NCI-H2107 (cell line): ENCODE measurements around the gene KCNH1.
A peak's percentile ranks its signal among the peaks of the same experiment; 100 is the strongest.
"Not testable (repeated sequence)": the region's sequence is repeated elsewhere in the genome, so short reads cannot be mapped to it uniquely, and the experiment has no call there.

Experiments used
- DNase-seq: peaks from one replicate; lab custom pipeline; 2025; lab: John Stamatoyannopoulos, UW

The KCNH1 gene

DNA sequence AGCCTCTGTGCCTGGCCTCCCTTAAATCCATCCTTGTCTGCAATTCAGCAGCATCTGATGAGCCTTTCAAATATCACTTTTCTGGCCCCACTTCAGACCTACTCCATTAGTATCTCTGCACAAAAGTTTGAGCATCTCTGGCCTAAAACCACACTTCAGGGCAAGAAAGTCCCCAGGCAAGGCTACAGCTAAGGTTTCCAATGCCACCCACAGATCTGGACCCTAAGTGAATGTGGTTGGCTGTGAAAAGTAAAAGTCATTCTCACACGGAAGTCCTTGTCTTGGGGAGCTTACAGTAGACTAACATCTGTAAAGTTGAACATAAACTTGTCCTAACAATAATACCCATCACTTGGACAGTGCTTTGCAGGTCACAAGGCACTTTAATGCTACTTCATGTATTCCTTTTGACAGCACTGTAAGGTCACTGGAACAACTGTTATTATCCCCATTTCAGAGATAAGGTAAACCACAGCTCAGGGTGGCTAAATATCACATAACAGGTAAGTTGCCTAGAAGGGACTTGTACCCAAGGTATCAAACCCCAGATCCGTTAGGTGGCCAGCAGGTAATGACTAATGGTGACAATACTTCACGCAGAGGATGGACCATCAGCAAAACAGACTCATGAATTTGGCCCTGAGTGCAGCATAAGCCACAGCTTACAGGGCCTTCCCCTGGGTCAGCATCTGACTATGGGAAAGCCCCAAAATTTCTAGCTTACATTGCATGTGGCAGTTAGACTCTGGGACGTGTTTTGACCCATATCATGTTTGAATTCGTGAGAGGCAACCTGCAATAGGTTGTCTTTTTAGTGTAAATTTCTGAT, 449.3 kb downstream of the KCNH1 start:
- no peak for DNase-seq

DNA sequence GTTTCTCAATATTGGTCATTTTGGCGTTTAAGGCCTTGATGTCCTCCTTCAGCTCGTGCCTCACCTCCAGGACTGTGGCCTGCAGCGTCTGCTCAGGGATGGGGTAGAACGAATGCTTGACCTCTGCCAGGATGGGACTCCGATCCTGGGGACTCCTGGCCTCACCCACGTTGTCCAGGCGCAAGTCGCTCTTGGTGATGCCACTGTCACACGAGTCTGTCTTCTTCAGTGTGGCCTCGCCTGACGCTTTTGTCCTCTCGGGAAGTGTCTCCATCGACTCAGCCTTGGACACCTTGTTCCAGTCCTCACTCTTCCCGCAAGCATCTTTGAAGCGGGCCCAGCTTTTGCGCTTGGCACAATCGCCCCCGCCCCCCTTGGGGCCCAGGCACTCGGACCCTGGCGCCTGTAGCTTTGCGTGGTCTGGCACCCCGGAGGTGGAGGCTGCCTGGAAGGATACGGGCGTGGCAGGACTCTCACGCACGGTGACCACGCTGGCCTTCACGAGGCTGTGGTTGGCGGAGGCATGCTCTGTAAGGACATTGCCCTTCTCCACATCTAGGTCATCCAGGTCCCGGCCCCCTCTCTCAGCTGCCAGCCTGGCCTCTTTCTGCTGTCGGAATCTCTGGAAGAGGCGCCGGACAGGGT, 450.4 kb downstream of the KCNH1 start:
- no peak for DNase-seq

DNA sequence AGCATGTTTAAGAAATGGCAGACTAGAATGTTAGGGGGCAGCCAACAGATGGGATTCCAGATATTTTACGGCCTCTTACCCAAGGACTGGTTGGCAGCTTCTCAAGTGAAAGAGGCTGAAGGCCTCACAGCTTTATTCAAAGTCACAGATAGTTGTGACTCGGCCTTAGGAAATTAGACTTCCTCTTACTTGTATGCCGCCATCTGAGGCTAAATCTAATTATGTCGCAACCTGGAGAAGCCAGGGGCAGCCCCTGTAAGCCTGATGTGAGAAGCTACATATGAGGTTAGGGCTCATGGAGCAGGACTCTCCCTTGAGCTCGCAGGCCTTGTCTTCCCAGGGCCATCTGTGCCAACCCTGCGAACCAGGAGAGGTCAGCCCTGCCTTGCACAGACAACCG, 452.8 kb downstream of the KCNH1 start:
- no peak for DNase-seq

DNA sequence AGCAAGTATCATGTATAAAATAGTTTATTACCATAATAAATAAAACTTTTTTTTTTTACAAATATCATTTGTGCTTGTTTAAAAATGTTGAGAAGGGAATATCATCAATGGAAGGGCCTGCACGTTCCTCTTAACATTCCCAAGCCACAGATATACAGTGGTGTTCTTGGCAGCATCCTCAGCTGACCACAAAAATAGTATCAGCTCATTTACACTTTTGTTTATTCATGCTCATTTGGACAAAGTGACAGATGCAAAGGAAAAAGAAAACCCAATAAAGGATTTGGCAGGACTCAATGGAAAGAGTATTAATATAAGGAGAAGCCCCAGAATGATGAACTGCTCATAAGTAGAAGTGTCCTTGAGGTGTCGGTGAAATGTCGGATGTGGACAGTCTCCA, 455.6 kb downstream of the KCNH1 start:
- no peak for DNase-seq

DNA sequence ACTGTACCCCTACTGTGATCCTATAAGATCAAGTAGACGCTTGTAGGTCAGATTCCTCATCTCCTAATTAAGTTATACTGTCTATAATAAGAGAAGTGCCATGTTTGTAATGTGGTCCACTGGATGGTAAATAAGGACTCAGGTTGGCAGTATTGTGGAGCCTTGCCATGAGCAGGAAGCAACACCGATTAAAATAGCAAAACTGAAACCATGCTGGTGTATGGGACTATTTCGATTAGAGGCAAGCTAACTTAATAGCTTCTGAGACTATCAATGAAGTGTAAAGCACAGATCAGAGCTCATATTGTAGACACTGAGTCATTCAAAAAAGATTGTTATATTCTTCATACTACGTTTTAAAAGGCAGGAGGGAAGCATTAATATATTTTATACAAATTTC, 456.4 kb downstream of the KCNH1 start:
- no peak for DNase-seq

DNA sequence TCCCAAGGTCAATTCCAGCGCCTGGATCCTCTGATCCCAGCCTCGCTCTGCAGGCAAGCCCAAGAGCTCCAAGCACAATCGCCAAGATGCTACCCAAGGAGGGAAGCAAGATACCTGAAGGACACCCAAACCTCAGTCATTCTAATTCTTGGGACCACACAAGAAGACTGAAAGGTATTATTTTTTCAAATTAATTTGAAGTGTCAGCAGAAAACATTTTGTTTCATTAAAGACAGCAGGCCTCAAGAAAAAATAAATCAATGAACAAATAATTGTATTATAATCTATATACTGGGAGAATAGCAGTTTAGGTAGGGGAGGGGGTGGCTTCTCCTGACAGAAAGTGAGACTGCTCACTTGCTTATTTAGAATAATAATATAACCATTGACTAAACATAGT, 457.4 kb downstream of the KCNH1 start:
- DNase-seq = no peak

DNA sequence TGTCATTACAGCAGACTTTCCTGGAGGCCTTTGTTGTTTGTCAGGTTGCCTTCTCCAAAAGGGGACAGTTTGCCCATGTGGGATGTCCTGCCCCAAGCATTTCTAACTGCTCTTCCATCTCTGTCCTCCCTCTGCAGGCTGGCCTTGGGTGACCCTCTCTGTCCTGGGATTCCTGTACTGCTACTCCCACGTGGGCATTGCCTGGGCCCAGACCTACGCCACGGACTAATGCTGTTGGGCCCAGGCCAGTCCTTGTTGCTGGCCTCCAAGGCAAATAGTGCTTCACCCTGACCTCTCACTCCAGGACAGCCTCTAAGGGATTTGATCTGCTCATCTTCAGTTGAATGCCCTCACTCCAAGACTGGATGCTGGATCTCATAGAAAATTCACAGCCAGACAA, 459.8 kb downstream of the KCNH1 start:
- no peak for DNase-seq

DNA sequence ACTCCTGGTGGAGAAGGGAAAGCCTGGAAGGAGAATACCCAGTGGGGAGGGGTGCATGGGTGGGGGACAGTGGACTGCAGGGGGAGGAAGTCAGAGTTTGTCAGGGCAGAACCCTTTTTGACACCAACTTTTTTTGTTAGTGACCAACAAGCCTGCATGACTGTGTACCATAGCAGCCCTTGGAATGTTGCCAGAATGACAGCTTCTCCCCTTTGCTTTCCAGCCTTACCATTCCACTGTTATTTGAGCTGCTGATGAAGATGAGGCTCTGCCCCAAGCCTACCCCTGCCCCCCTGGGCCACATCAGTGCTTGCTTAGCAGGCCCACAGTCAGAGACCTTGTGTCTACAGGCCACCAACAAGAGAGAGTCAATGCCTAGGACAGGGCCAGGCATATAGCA, 464.0 kb downstream of the KCNH1 start:
- no peak for DNase-seq

DNA sequence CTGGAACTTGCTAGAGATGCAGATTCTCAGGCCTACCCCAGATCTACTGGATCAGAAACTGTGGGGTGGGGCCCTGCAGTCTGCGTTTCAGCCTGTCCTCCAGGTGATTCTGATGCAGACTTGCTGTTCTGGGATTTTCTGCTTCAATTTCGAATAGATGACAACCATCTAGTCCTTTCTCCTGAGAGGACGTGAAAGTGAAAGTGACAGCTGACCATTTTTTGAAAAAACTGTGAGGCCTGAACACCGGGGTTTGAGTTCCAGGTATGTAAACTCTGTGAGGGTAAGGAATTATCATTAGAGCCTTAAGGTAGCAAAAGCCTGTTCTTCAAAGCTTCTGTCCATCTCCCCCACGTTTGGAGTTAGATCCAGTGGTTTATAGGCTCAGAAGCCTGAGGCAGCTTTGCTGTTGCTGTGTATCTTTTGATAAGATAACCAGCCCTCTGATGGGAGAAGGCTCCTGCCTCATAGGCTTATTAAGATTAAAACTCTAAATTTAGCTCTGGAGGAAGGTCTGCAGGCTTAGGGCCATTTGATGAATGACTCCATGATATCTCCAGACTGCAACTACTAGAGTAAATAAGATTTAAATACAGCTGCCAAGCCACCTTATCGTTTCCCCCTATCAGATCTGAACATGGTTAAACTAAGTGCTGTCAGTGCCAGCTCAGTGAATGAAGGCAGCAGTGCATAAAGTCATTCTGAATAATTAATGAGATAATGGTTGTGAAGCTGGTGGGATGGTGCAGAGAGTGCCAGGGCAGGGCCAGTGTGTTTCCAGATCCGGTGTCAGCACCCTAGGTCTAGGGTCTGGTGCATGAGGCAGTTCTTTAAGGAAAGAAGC, 470.0 kb downstream of the KCNH1 start:
- peak; percentile 35 for DNase-seq

DNA sequence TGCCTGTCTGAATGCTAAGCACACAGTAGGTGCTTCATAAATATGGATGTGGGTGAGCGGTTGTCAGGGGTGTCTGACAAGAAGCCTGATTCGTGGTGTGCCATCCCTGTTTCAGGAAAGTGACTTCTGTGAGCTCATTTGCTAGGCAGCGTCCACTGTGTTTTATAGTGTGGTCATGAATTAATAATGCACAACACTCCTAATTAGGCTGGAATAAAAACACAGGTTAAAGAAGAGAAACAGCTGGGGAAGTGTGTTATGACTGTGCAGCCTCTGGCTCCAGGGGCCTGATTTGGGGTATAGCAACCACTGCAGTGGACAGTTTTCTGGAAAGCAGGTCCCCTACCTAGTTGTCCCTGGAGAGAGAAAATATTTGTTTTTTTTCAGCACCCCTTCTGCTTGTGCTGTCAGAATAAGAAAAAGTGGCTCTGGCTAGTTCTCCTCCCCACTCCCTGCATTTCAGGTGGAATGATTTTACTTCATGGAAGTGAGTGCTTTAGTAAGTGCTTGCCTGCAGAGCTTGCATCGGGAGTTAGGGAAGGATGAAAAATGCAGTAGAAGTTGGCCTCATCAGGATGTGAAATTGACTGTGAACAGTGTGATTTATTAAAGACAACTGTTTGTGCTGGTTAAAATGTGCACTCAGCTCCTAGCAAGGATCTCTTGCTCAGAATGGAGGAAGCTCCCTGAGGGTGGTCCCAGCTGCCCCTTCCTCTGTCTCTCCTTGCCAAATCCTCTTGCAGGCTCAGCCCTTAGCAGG, 471.5 kb downstream of the KCNH1 start:
- DNase-seq = no peak

DNA sequence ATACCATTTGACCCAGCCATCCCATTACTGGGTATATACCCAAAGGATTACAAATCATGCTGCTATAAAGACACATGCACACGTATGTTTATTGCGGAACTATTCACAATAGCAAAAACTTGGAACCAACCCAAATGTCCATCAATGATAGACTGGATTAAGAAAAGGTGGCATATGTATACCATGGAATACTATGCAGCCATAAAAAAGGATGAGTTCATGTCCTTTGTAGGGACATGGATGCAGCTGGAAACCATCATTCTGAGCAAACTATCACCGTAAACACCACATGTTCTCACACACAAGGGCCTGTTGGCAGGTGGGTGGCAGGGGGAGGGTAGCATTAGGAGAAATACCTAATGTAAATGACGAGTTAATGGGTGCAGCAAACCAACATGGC, 472.4 kb downstream of the KCNH1 start:
- DNase-seq = not testable (repeated sequence)

DNA sequence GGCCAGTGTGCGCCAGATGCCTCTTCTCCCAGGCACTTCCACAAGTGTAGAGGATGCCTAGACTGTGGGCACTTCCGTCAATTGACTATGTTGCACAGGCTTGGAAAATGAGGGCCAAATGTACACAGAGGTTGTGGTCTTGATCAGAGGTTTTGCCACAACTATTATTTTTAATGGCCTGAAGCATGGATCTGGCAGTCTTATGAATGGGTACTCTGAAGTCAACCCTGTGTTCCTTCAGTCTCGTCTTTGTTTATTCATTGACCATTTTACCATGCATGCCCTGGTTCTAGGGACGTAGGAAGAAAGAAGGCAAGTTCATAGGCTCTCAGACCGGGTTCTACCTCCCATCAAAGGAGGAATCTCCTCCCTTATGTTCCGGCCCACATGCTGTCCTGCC, 476.1 kb downstream of the KCNH1 start:
- DNase-seq = no peak

DNA sequence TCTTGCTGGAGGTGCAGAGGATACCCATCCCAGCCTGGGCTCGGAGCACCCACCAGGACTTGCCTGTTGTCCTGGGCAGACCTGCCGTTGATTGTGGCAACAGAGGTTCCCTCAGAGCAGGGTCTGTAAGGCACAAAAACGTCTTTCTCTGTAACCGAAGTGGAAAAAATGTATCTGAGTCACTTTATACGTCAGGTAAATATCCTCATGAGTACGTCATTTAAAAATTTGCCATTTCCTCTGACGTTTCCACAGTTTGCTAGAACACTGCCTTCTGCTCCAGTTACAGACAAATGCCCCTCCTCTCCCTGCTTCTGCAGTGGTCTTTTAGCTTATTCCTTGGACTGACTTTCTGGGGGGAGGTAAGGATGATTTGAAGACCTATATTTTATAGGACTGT, 478.4 kb downstream of the KCNH1 start:
- DNase-seq = no peak

DNA sequence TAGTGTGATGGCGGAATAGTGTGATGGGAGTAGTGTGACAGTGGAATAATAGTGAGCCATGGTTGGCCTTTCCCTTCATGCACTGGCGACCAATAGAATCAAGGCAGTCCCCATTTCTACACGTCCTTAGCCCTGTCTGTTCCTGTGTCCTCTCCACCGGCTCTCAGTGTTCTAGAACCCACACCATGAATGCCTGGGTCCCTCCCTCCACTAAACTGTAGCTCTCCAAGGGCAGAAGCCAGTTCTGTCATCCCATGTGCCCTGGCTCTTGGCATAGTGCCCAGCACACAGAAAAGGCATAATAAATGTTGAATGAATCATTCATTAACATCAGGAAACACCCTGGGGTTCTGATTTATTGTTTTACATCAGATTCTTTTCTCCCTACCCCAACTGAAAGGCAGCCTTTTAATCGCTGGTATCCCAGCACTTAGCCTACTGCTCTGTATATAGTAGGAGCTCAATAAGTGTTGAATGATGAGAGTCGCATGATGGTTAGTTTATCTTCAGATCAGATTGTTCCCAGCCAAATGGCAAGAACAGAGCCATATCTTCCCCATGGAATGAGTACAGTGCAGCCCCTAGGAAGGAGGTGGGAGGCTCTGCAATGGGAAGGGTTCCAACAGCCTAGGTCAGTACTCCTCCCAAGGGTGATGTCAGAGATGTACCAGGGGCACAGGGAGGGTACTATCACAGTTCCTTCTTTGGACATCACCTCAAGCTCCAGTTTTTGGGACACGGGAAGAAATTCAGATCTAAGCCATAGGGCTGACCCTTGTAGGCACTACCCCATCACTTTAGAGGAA, 479.6 kb downstream of the KCNH1 start:
- DNase-seq = no peak

DNA sequence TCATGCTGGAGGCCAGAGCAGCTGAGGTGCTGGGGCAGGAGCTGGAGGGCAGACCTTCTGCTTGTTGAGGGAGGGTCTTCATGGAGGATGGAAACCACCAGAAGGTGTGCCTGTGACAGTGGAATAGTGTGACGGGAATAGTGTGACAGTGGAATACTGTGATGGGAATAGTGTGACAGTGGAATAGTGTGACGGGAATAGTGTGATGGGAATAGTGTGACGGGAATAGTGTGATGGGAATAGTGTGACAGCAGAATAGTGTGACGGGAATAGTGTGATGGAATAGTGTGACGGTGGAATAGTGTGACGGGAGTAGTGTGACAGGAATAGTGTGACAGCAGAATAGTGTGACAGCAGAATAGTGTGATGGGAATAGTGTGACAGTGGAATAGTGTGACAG, 480.2 kb downstream of the KCNH1 start:
- DNase-seq = no peak

DNA sequence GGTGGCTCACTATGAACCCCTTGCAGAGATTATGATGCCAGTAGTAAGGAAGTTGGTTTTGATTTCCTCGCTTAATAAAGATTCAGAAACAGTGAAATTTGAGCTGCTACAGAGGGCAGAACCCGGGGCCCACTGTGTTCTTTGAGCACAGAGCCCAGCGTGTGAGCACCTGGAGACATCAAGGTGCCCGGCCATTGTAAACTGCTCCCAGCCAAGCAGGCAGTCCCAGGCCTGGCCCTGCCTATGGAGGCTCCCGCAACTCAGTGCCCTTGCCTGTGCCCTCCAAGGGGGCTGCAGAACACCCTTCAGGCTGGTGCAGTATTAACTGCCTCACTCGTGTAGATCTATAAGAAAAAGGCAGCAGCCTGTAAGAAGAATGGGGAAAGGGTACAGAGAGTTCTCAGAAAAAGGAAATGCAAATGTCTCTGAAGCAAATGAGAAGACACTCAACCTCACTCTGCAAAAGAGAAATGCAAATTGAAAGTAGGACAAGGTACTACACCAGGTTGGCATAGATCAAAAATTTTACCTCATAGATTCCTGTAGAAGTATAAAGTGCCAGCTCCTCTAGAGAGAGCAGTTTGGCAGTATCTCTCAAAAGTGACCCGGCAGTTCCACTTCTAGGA, 481.5 kb downstream of the KCNH1 start:
- peak; percentile 2 for DNase-seq

DNA sequence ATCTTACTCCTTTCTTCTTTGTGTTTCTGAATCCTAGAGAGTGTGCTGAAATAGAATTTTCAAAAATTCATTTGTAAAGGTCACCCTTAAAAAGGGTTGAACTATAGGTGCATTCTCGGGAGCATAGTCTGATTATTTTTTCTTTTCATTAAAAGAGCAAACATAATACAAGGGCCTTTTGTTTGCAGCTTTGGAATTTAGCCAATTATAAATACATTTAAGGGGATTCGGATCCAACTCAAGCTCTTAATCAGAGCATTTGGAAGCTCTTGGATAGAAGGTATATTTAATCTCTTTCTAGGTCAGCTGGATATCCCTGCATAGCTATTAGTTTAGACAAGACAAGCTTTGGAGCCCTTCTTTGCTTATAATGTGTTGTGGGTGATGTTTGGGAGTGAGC, 483.5 kb downstream of the KCNH1 start:
- no peak for DNase-seq

DNA sequence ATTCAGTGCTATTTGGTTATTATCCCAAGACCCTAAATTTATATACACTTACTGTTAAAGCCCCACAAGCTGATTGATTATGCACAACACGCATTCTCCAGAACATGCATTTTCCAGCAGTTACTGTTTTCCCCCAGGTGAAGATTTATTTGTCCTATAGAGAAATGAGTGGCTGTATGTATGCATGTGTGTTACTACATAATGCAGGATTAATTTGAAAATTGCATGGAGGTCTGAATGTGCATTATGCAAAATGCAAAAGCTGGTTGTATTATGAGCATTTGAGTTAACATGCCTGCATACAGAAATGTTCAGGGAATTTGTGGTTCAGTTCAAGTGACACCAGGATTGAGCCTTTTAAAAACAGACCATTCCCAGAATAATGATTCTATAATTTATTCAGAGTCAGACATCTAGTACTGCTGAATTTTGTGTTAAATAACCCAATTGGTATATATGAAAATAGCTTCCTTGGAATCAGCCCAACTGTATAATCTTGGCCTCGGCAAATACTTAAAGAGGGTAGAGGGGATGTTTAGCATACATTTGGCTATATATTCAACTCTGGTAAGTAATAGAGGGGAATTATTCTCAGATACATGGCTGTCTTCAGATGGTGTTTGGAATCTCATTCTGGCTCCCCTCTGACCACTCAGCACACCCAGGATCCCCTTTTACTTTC, 485.2 kb downstream of the KCNH1 start:
- DNase-seq = no peak

DNA sequence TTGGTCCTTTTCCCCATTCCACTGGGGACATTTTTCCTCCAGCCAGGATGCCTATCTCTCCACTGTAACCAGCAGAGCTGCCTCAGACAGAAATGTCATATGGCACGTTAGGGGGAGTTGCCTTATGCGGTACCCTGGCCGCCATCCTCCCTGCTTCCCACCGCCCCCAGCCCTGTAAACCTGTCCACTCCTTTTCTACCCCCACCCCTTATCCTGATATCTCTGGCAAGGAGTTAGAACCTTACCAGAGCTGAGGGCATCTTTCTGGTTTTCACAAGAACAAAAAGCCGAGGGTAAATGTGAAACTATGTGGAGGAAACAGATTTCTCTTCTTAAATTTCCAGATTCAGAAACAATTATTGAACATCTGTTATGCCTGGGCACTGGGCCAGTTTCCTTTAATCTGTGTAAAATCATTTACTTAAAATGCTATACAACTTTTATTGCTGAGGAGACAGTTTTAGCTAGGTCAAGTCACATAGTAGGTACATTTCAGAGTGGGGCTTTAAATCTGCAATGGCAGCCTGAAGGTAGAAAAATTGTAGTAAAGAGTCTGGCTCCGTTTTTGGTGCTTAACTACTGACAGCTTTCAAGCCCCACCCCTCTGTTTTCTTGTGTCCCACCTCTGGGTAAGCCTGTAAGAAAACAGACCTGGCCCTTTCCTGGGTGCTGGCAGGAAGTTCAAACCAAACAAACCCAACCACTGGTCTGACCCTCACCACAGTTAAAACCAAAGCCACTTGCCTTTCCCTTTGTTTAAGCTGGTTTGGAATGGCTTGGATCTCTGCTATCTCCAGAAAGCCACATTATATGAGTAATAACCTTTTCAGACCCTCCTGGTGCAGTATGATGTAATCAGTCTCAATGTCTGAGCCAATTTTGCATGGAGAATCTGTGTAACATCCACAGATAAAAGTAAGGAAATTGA, 486.3 kb downstream of the KCNH1 start:
- no peak for DNase-seq
